SJSA1 (cell line): Measurements from ENCODE around the gene SYS1. TPM values are rescaled to one million over a fixed set of nuclear protein-coding genes. Genes with fewer than 3 reads are reported as not detected.

ENCODE experiments used
- DNase-seq, 2 experiments: peaks; one replicate each; pipeline ENCODE4 v3.0.0-alpha.2; 2015 to 2020; ENCODE audit warnings: low spot score in 2 of 2, low read depth in 1 of 2
- H3K27ac ChIP-seq: fragments of 250-450 bp; sonication (Bioruptor Pico); 2 replicates; pipeline ENCODE4 v1.5.1; 2020; ENCODE audit warnings: mild to moderate bottlenecking, moderate library complexity
- H3K27me3 ChIP-seq: fragments of 250-450 bp; sonication (Bioruptor Pico); replicated peaks from 2 replicates; pipeline ENCODE4 v1.5.1; 2020; ENCODE audit warnings: mild to moderate bottlenecking, moderate library complexity
- H3K36me3 ChIP-seq: fragments of 250-450 bp; sonication (Bioruptor Pico); 2 replicates; pipeline ENCODE4 v1.5.1; 2020; ENCODE audit warnings: mild to moderate bottlenecking
- H3K4me1 ChIP-seq: fragments of 250-450 bp; sonication (Bioruptor Pico); replicated peaks from 2 replicates; pipeline ENCODE4 v1.6.1; 2021; ENCODE audit warnings: mild to moderate bottlenecking
- H3K4me3 ChIP-seq: fragments of 250-450 bp; sonication (Bioruptor Pico); 2 replicates; pipeline ENCODE4 v1.5.1; 2020; ENCODE audit warnings: mild to moderate bottlenecking
- H3K9me3 ChIP-seq: fragments of 250-450 bp; sonication (Bioruptor Pico); replicated peaks from 2 replicates; pipeline ENCODE4 v1.5.1; 2020; ENCODE audit warnings: mild to moderate bottlenecking
- total RNA-seq: library from RNA; depleted of rRNA; stranded (reverse); fragments of >200 nt; shearing (Covaris generic); gene quantifications from 2 replicates; pipeline ENCODE4 v1.2.3, GENCODE V29; 2014

SYS1 gene
- total RNA-seq, 1 experiment from 2014 or later, result 7.3 TPM

- Histone ChIP-seq H3K27ac (no peak overlapping the region), H3K36me3 (peaks cover 85% of the 10 kb centered on the region), H3K27me3 (no peaks in the 10 kb centered on the region), H3K4me1 (no peaks in the 10 kb centered on the region), H3K9me3 (no peaks in the 10 kb centered on the region), H3K4me3 (no peak overlapping the region)
- no peak for DNase-seq
Observed at GRCh38 chr20:45329497-45330319, 33.2 kb upstream of the SYS1 start.

GRCh38 chr20:45330476-45330875 lies 32.5 kb upstream of the SYS1 start:
- Histone ChIP-seq H3K9me3 (no peaks in the 10 kb centered on the region), H3K36me3 (peaks cover 92% of the 10 kb centered on the region), H3K4me1 (no peaks in the 10 kb centered on the region), H3K4me3 (no peak overlapping the region), H3K27me3 (no peaks in the 10 kb centered on the region), H3K27ac (no peak overlapping the region)
- no peak for DNase-seq

- H3K9me3 ChIP-seq, result no peaks in the 10 kb centered on the region
- H3K36me3 ChIP-seq, result peaks cover 91% of the 10 kb centered on the region
- H3K4me3 ChIP-seq, result no peak overlapping the region
- no peaks in the 10 kb centered on the region for H3K27me3 ChIP-seq
- H3K27ac ChIP-seq, result peak overlapping the region; percentile 79
- peaks cover 48% of the 10 kb centered on the region for H3K4me1 ChIP-seq
- peak in 1 of 2 experiments; percentile 59 for DNase-seq
Observed at GRCh38 chr20:45336530-45337366, 26.2 kb upstream of the SYS1 start.

GRCh38 chr20:45337367-45338120 lies 25.4 kb upstream of the SYS1 start:
- no peaks in the 10 kb centered on the region for H3K9me3 ChIP-seq
- no peak overlapping the region for H3K4me3 ChIP-seq
- peaks cover 90% of the 10 kb centered on the region for H3K36me3 ChIP-seq
- H3K27me3 ChIP-seq, result no peaks in the 10 kb centered on the region
- peaks cover 56% of the 10 kb centered on the region for H3K4me1 ChIP-seq
- peak; percentile 82 to 89 for DNase-seq
- peak overlapping the region; percentile 79 for H3K27ac ChIP-seq

GRCh38 chr20:45338121-45339030 lies 24.6 kb upstream of the SYS1 start:
- H3K27ac ChIP-seq, result peak overlapping the region; percentile 79
- H3K27me3 ChIP-seq, result no peaks in the 10 kb centered on the region
- H3K4me3 ChIP-seq, result no peak overlapping the region
- peaks cover 65% of the 10 kb centered on the region for H3K4me1 ChIP-seq
- H3K36me3 ChIP-seq, result peaks cover 89% of the 10 kb centered on the region
- peak in 1 of 2 experiments; percentile 75 for DNase-seq
- H3K9me3 ChIP-seq, result no peaks in the 10 kb centered on the region

- no peak for DNase-seq
- peak overlapping the region; percentile 79; the same call in 1 of the 2 replicates for H3K27ac ChIP-seq
- peaks cover 90% of the 10 kb centered on the region for H3K36me3 ChIP-seq
- H3K4me1 ChIP-seq, result peaks cover 72% of the 10 kb centered on the region
- no peak overlapping the region for H3K4me3 ChIP-seq
- H3K27me3 ChIP-seq, result no peaks in the 10 kb centered on the region
- no peaks in the 10 kb centered on the region for H3K9me3 ChIP-seq
Observed at GRCh38 chr20:45339084-45339483, 23.9 kb upstream of the SYS1 start.

GRCh38 chr20:45339799-45340198 lies 23.2 kb upstream of the SYS1 start:
- no peak for DNase-seq
- Histone ChIP-seq H3K27ac (no peak overlapping the region), H3K4me1 (peaks cover 79% of the 10 kb centered on the region), H3K4me3 (no peak overlapping the region), H3K9me3 (no peaks in the 10 kb centered on the region), H3K27me3 (no peaks in the 10 kb centered on the region), H3K36me3 (peaks cover 88% of the 10 kb centered on the region)

- peaks cover 88% of the 10 kb centered on the region for H3K36me3 ChIP-seq
- H3K27me3 ChIP-seq, result no peaks in the 10 kb centered on the region
- H3K27ac ChIP-seq, result no peak overlapping the region
- no peak for DNase-seq
- no peaks in the 10 kb centered on the region for H3K9me3 ChIP-seq
- H3K4me3 ChIP-seq, result no peak overlapping the region
- peaks cover 84% of the 10 kb centered on the region for H3K4me1 ChIP-seq
Observed at GRCh38 chr20:45340236-45340847, 22.6 kb upstream of the SYS1 start.

- Histone ChIP-seq H3K4me3 (no peak overlapping the region), H3K9me3 (no peaks in the 10 kb centered on the region), H3K36me3 (peaks cover 82% of the 10 kb centered on the region), H3K4me1 (peaks cover 90% of the 10 kb centered on the region), H3K27ac (no peak overlapping the region), H3K27me3 (no peaks in the 10 kb centered on the region)
- no peak for DNase-seq
Observed at GRCh38 chr20:45340951-45341350, 22.0 kb upstream of the SYS1 start.

- no peaks in the 10 kb centered on the region for H3K9me3 ChIP-seq
- no peak overlapping the region for H3K4me3 ChIP-seq
- H3K36me3 ChIP-seq, result peaks cover 81% of the 10 kb centered on the region
- H3K4me1 ChIP-seq, result peaks cover 91% of the 10 kb centered on the region
- no peak overlapping the region for H3K27ac ChIP-seq
- DNase-seq, result no peak
- no peaks in the 10 kb centered on the region for H3K27me3 ChIP-seq
Observed at GRCh38 chr20:45341579-45341938, 21.4 kb upstream of the SYS1 start.

- peaks cover 91% of the 10 kb centered on the region for H3K4me1 ChIP-seq
- no peaks in the 10 kb centered on the region for H3K9me3 ChIP-seq
- H3K27ac ChIP-seq, result peak overlapping the region; percentile 26
- H3K27me3 ChIP-seq, result no peaks in the 10 kb centered on the region
- no peak for DNase-seq
- no peak overlapping the region for H3K4me3 ChIP-seq
- H3K36me3 ChIP-seq, result peaks cover 77% of the 10 kb centered on the region
Observed at GRCh38 chr20:45341939-45342854, 20.8 kb upstream of the SYS1 start.
